H1 (cell line): ENCODE measurements around the gene SNX20. TPM values are rescaled to one million over a fixed set of nuclear protein-coding genes. Genes with fewer than 3 reads are reported as not detected.

Source experiments
- CTCF ChIA-PET: fragments of 300-600 bp; sonication (Branson Sonifier 250); formaldehyde crosslinking; loops from one replicate; lab custom pipeline; 2021; ENCODE audit not compliant: partially characterized antibody; lab: Charles Lee
- POLR2A ChIA-PET: fragments of 300-600 bp; sonication (Branson Sonifier 250); formaldehyde crosslinking; loops from one replicate; lab custom pipeline; 2021; ENCODE audit warnings: inconsistent platforms; ENCODE audit not compliant: partially characterized antibody; lab: Charles Lee
- DNase-seq, 2 experiments: peaks; one replicate each; pipeline versions ENCODE4 v3.0.0 to v3.0.0-alpha.2; 2010 to 2022; ENCODE audit warnings: low spot score in 2 of 2, low read depth in 1 of 2, mixed read lengths in 1 of 2
- FAIRE-seq: peaks from 2 replicates; lab custom pipeline; 2011; peaks lifted over from hg19 to GRCh38; lab: Jason Lieb, UNC
- H2AFZ ChIP-seq: 2 replicates; pipeline ENCODE4 v1.8.1; 2012; ENCODE audit warnings: low read length, inconsistent platforms
- H2AK5ac ChIP-seq: 2 replicates; pipeline ENCODE4 v1.6.1; 2013; ENCODE audit warnings: low read depth, low read length
- H2BK120ac ChIP-seq: replicated peaks from 2 replicates; pipeline ENCODE3; 2013; ENCODE audit warnings: low read depth, low read length, inconsistent platforms
- H2BK12ac ChIP-seq: 2 replicates; pipeline ENCODE4 v1.6.1; 2013; ENCODE audit warnings: low read depth, low read length
- H2BK15ac ChIP-seq: 2 replicates; pipeline ENCODE4 v1.6.1; 2013; ENCODE audit warnings: low read length
- H2BK20ac ChIP-seq: 2 replicates; pipeline ENCODE4 v1.6.1; 2013; ENCODE audit warnings: low read length
- H2BK5ac ChIP-seq: 2 replicates; pipeline ENCODE4 v1.6.1; 2013; ENCODE audit warnings: low read depth, low read length
- H3K14ac ChIP-seq: 2 replicates; pipeline ENCODE4 v1.6.1; 2013; ENCODE audit warnings: inconsistent platforms; ENCODE audit not compliant: insufficient read length
- H3K18ac ChIP-seq: 2 replicates; pipeline ENCODE4 v1.6.1; 2013; ENCODE audit warnings: low read length; ENCODE audit errors: extremely low read depth
- H3K23ac ChIP-seq: 2 replicates; pipeline ENCODE4 v1.6.1; 2013; ENCODE audit warnings: inconsistent platforms; ENCODE audit not compliant: insufficient read length
- H3K23me2 ChIP-seq: 2 replicates; pipeline ENCODE4 v1.6.1; 2013; ENCODE audit warnings: low read depth, low read length
- H3K27ac ChIP-seq: 2 replicates; pipeline ENCODE4 v1.6.1; 2011; ENCODE audit warnings: low read depth, low read length, inconsistent platforms
- H3K27me3 ChIP-seq, 4 experiments: replicated peaks in 1 of 4; 1 replicate in 1 of 4; 2 replicates in 3 of 4; pipeline versions ENCODE4 v1.6.1 to v1.8.1; 2011 to 2013; ENCODE audit warnings: low read length in 3 of 4, mild to moderate bottlenecking in 3 of 4, inconsistent platforms in 2 of 4, mixed read lengths in 2 of 4, moderate library complexity in 1 of 4; ENCODE audit not compliant: control insufficient read depth in 3 of 4, insufficient read depth in 3 of 4; ENCODE audit errors: extremely low read depth in 1 of 4
- H3K36me3 ChIP-seq, 4 experiments: 2 replicates each; pipeline versions ENCODE4 v1.6.1 to v1.8.1; 2011 to 2013; ENCODE audit warnings: mild to moderate bottlenecking in 4 of 4, low read length in 3 of 4, moderate library complexity in 2 of 4, control low read depth in 1 of 4, inconsistent platforms in 1 of 4; ENCODE audit not compliant: insufficient read depth in 4 of 4, control insufficient read depth in 2 of 4
- H3K4ac ChIP-seq: replicated peaks from 2 replicates; pipeline ENCODE3; 2013; ENCODE audit warnings: low read length, low read depth, mixed read lengths, inconsistent platforms; ENCODE audit not compliant: insufficient read length
- H3K4me1 ChIP-seq, 4 experiments: replicated peaks in 1 of 4; 1 replicate in 1 of 4; 2 replicates in 3 of 4; pipeline versions ENCODE4 v1.6.1 to v1.8.1; 2011 to 2013; ENCODE audit warnings: low read length in 3 of 4, inconsistent platforms in 2 of 4, mixed read lengths in 1 of 4; ENCODE audit not compliant: insufficient read depth in 4 of 4, control insufficient read depth in 3 of 4
- H3K4me2 ChIP-seq, 2 experiments: 2 replicates each; pipeline versions ENCODE4 v1.6.1 to v1.8.1; 2011 to 2013; ENCODE audit warnings: low read depth in 2 of 2, low read length in 2 of 2, control low read depth in 1 of 2, inconsistent platforms in 1 of 2, mild to moderate bottlenecking in 1 of 2; ENCODE audit not compliant: insufficient read depth in 1 of 2
- H3K4me3 ChIP-seq, 4 experiments: fragments of 200-600, 300-600 bp in 1 of 4; sonication (generic), shearing (Covaris generic), sonication (Bioruptor Twin) in 1 of 4; 2 replicates each; pipeline versions ENCODE4 v1.5.1 to v1.8.1; 2011 to 2016; ENCODE audit warnings: low read length in 4 of 4, low read depth in 3 of 4, control low read depth in 2 of 4, inconsistent platforms in 2 of 4, mild to moderate bottlenecking in 2 of 4, mixed read lengths in 1 of 4, moderate library complexity in 1 of 4; ENCODE audit not compliant: insufficient read depth in 2 of 4; ENCODE audit errors: extremely low read depth in 1 of 4
- H3K56ac ChIP-seq: replicated peaks from 2 replicates; pipeline ENCODE3; 2013; ENCODE audit warnings: low read depth, mild to moderate bottlenecking, mixed read lengths, low read length, inconsistent platforms; ENCODE audit not compliant: insufficient read length
- H3K79me1 ChIP-seq: 2 replicates; pipeline ENCODE4 v1.6.1; 2013; ENCODE audit warnings: low read depth, low read length, control low read depth
- H3K79me2 ChIP-seq, 2 experiments: 2 replicates each; pipeline versions ENCODE4 v1.6.1 to v1.8.1; 2012 to 2013; ENCODE audit warnings: low read length in 2 of 2, mild to moderate bottlenecking in 2 of 2, inconsistent platforms in 1 of 2; ENCODE audit not compliant: insufficient read depth in 2 of 2, control insufficient read depth in 1 of 2
- H3K9ac ChIP-seq, 4 experiments: replicated peaks in 1 of 4; 1 replicate in 1 of 4; 2 replicates in 3 of 4; pipeline versions ENCODE4 v1.6.1 to v1.8.1; 2011 to 2013; ENCODE audit warnings: low read depth in 3 of 4, low read length in 3 of 4, control low read depth in 2 of 4, mild to moderate bottlenecking in 2 of 4, moderate library complexity in 2 of 4, inconsistent platforms in 1 of 4; ENCODE audit errors: extremely low read depth in 1 of 4
- H3K9me3 ChIP-seq, 2 experiments: 2 replicates each; pipeline versions ENCODE4 v1.6.1 to v1.8.1; 2012 to 2013; ENCODE audit warnings: mild to moderate bottlenecking in 2 of 2, moderate library complexity in 2 of 2, control low read depth in 1 of 2, inconsistent platforms in 1 of 2, low read depth in 1 of 2, low read length in 1 of 2, mixed read lengths in 1 of 2; ENCODE audit not compliant: insufficient read depth in 2 of 2
- H4K20me1 ChIP-seq, 2 experiments: replicated peaks in 1 of 2; 2 replicates each; pipeline versions ENCODE3 to v1.8.1; 2011 to 2013; ENCODE audit warnings: inconsistent platforms in 2 of 2, low read length in 2 of 2, mild to moderate bottlenecking in 1 of 2; ENCODE audit not compliant: insufficient read depth in 2 of 2, control insufficient read depth in 1 of 2
- H4K5ac ChIP-seq: 2 replicates; pipeline ENCODE4 v1.6.1; 2013; ENCODE audit warnings: low read length, low read depth, mixed read lengths, inconsistent platforms; ENCODE audit not compliant: insufficient read length
- H4K8ac ChIP-seq: 2 replicates; pipeline ENCODE4 v1.8.0; 2013; ENCODE audit warnings: mild to moderate bottlenecking, moderate library complexity, low read length, inconsistent platforms; ENCODE audit not compliant: insufficient read depth; ENCODE audit errors: extremely low read depth
- H4K91ac ChIP-seq: replicated peaks from 2 replicates; pipeline ENCODE3; 2013; ENCODE audit warnings: low read length, mixed read lengths, inconsistent platforms; ENCODE audit not compliant: insufficient read length
- ASH2L ChIP-seq: fragments of 200-600, 300-600 bp; sonication (generic); IDR thresholded peaks from one replicate; pipeline ENCODE4 v1.7.1; 2017; ENCODE audit warnings: low read length
- BCL11A ChIP-seq, 2 experiments: IDR thresholded peaks; one replicate each; pipeline ENCODE4 v1.6.1; 2011; ENCODE audit warnings: low read depth in 2 of 2, low read length in 2 of 2, mild to moderate bottlenecking in 2 of 2
- CBX5 ChIP-seq: fragments of 300-800, 300-1000 bp; sonication (generic); IDR thresholded peaks from 2 replicates; pipeline ENCODE4 v1.7.1; 2016; ENCODE audit warnings: antibody characterized with exemption, low read length, low read depth
- CHD2 ChIP-seq: IDR thresholded peaks from 2 replicates; pipeline ENCODE4 v1.6.1; 2012; ENCODE audit warnings: low read length, improper control_type of control experiment
- FOSL1 ChIP-seq: IDR thresholded peaks from 2 replicates; pipeline ENCODE4 v1.6.1; 2011; ENCODE audit warnings: mild to moderate bottlenecking, low read depth, low read length, moderate library complexity; ENCODE audit not compliant: insufficient read depth
- KDM4A ChIP-seq: IDR thresholded peaks from one replicate; pipeline ENCODE4 v1.7.1; 2012; ENCODE audit warnings: low read depth, mild to moderate bottlenecking, moderate library complexity, low read length, inconsistent platforms; ENCODE audit not compliant: severe bottlenecking
- POU5F1 ChIP-seq: IDR thresholded peaks from 2 replicates; pipeline ENCODE4 v1.6.1; 2011; ENCODE audit warnings: low read depth, mild to moderate bottlenecking, low read length, moderate library complexity
- RAD21 ChIP-seq, 2 experiments: IDR thresholded peaks in 1 of 2; conservative IDR thresholded peaks in 1 of 2; 2 replicates each; pipeline ENCODE4 v1.6.1; 2011; ENCODE audit warnings: low read depth in 2 of 2, low read length in 2 of 2, improper control_type of control experiment in 1 of 2, inconsistent platforms in 1 of 2, mild to moderate bottlenecking in 1 of 2, moderate library complexity in 1 of 2
- RBBP5 ChIP-seq: IDR thresholded peaks from 2 replicates; pipeline ENCODE4 v1.7.1; 2012; ENCODE audit warnings: low read depth, mild to moderate bottlenecking, inconsistent platforms, low read length, moderate library complexity, borderline replicate concordance
- SP4 ChIP-seq: IDR thresholded peaks from 2 replicates; pipeline ENCODE4 v1.6.1; 2012; ENCODE audit warnings: low read length, inconsistent platforms
- TAF7 ChIP-seq: optimal IDR thresholded peaks from 2 replicates; pipeline ENCODE3; 2011; ENCODE audit warnings: low read depth, mild to moderate bottlenecking, inconsistent platforms, low read length, moderate library complexity, borderline replicate concordance
- TBP ChIP-seq: IDR thresholded peaks from 2 replicates; pipeline ENCODE4 v1.6.1; 2011; ENCODE audit warnings: low read depth, low read length, improper control_type of control experiment
- TCF12 ChIP-seq: IDR thresholded peaks from 2 replicates; pipeline ENCODE4 v1.6.1; 2011; ENCODE audit warnings: low read depth, mild to moderate bottlenecking, low read length
- TEAD4 ChIP-seq: IDR thresholded peaks from 2 replicates; pipeline ENCODE4 v1.6.1; 2012; ENCODE audit warnings: low read depth, low read length, inconsistent platforms, mixed read lengths
- WGBS, 2 experiments: shearing (Covaris generic) in 1 of 2; methylation state at CpG; one replicate each; pipeline versions ENCODE4 v1.1.6 to v1.1.7; 2013 to 2015; ENCODE audit warnings: low lambda C conversion rate in 2 of 2, mixed read lengths in 2 of 2, inconsistent platforms in 1 of 2, low coverage in 1 of 2, missing lambda C conversion rate in 1 of 2; ENCODE audit not compliant: insufficient replicate concordance in 2 of 2, insufficient coverage in 1 of 2, insufficient read length in 1 of 2; ENCODE audit errors: extremely low coverage in 1 of 2, missing lambda C conversion rate in 1 of 2; 5-methylcytosine and 5-hydroxymethylcytosine counted together
- polyA plus RNA-seq, 7 experiments: library from polyadenylated mRNA; depleted of rRNA in 3 of 7; stranded (reverse) in 5 of 7; unstranded in 2 of 7; fragments of >200 nt in 5 of 7; fragments of 200-250 nt in 2 of 7; gene quantifications; 1 replicate in 5 of 7; 2 replicates in 1 of 7; 4 replicates in 1 of 7; pipeline versions ENCODE4 v1.2.1 to v1.2.3, GENCODE V29; 2011 to 2013; ENCODE audit warnings: missing spikeins in 2 of 7, mixed read lengths in 2 of 7
- total RNA-seq: library from RNA; stranded (reverse); fragmentation: NEBNext Ultra II Directional; extraction: Animal tissue kit (Norgen Biotek cat#: 25700); gene quantifications from 2 replicates; pipeline ENCODE4 v1.2.1, GENCODE V29; 2021

Gene SNX20
- total and polyA plus RNA-seq, 2 of the 8 experiments (the other 6 are each of a cell fraction or from before 2014, with no cell fraction given) = not detected

GRCh38 chr16:50662306-50662940 is 18.7 kb downstream of the SNX20 start:
- no peak overlapping the region for H3K4me3 ChIP-seq
- no peak for TF ChIP-seq TCF12
- TF ChIP-seq TBP = no peak
- TF ChIP-seq CBX5 = no peak
- TF ChIP-seq SP4 = no peak
- no peak for TF ChIP-seq RAD21 (IDR thresholded peaks at IDR 0.05 in 1 of 2, conservative IDR thresholded peaks at IDR 0.05 in 1 of 2; ENCODE audit: low read depth in 2 of 2, low read length in 2 of 2)
- no peak for TF ChIP-seq RBBP5
- no peak for TF ChIP-seq CHD2
- no peak for TF ChIP-seq BCL11A (IDR thresholded peaks at IDR 0.05; ENCODE audit: low read depth in 2 of 2, low read length in 2 of 2)
- no peak for TF ChIP-seq POU5F1
- no peak for TF ChIP-seq TAF7
- TF ChIP-seq FOSL1 = no peak
- no peak for TF ChIP-seq ASH2L
- no peak for TF ChIP-seq TEAD4
- TF ChIP-seq KDM4A = no peak

More at GRCh38 chr16:50662306-50662940, 18.7 kb downstream of the SNX20 start:
- ChIA-PET POLR2A (interaction anchor here (0.7 kb wide), 1 partner anchor 194 kb away, joined by 3 read pairs; no protein-coding TSS in a partner anchor), CTCF (interaction anchor here (1.1 to 21.1 kb wide), 9 partner anchors 13 to 288 kb away, joined by 3 to 279 read pairs (median 4); no protein-coding TSS in a partner anchor)
- H2AFZ ChIP-seq = no peak overlapping the region
- no peak overlapping the region for H2BK120ac ChIP-seq
- H2BK20ac ChIP-seq = no peak overlapping the region
- no peak overlapping the region for H2BK5ac ChIP-seq
- H3K23me2 ChIP-seq = no peaks in the 10 kb centered on the region
- FAIRE-seq (no peak), DNase-seq (no peak)
- H3K9me3 ChIP-seq = 0 out of 4 replicates have a peak, but pooled peaks cover 0 to 5% of the 10 kb centered on the region in 2 experiments
- no peak overlapping the region for H4K91ac ChIP-seq
- no peak overlapping the region for H3K18ac ChIP-seq
- no peak overlapping the region for H4K8ac ChIP-seq
- no peak overlapping the region for H3K4ac ChIP-seq
- H3K14ac ChIP-seq = no peak overlapping the region
- 0 out of 7 replicates have a peak, but pooled peaks cover 0 to 3% (median 0%) of the 10 kb centered on the region in 4 experiments for H3K27me3 ChIP-seq
- H3K23ac ChIP-seq = no peak overlapping the region
- no peak overlapping the region for H3K27ac ChIP-seq
- no peaks in the 10 kb centered on the region for H3K4me1 ChIP-seq
- 92% methylated on average over 10 of the region's 10 CpGs; no CpG with 5 or more reads in 1 of the 2 experiments for WGBS, 2 experiments
- no peaks in the 10 kb centered on the region for H4K20me1 ChIP-seq
- H3K36me3 ChIP-seq = no peaks in the 10 kb centered on the region
- H3K4me2 ChIP-seq = no peak overlapping the region
- H2BK15ac ChIP-seq = no peak overlapping the region
- no peak overlapping the region for H3K56ac ChIP-seq
- H2BK12ac ChIP-seq = no peak overlapping the region
- H3K79me1 ChIP-seq = no peaks in the 10 kb centered on the region
- H4K5ac ChIP-seq = no peak overlapping the region
- no peaks in the 10 kb centered on the region for H3K79me2 ChIP-seq
- H2AK5ac ChIP-seq = no peak overlapping the region
- H3K9ac ChIP-seq = no peak overlapping the region
